Cardiac fibroblast (primary cell): Measurements from ENCODE around the gene TEC.

Source experiments
- DNase-seq, 2 donors: peaks; one replicate each; pipeline versions ENCODE4 v3.0.0 to v3.0.0-alpha.2; 2010; ENCODE audit warnings: low read depth in 2 of 2
- H3K4me3 ChIP-seq, 2 donors: replicated peaks in 1 of 2; 1 replicate in 1 of 2; 2 replicates in 1 of 2; pipeline ENCODE4 v1.5.1; 2011; ENCODE audit warnings: low read depth in 2 of 2, low read length in 2 of 2, mild to moderate bottlenecking in 2 of 2, moderate library complexity in 1 of 2
- TF ChIP-seq, protein P1 (sequence below): IDR thresholded peaks from one replicate; pipeline ENCODE4 v1.5.1; 2011; ENCODE audit warnings: low read depth, mild to moderate bottlenecking, low read length, inconsistent platforms

Gene TEC

GRCh38 chr4:48110452-48110978 lies 159.1 kb downstream of the TEC start:
- TF ChIP-seq, protein P1, sequence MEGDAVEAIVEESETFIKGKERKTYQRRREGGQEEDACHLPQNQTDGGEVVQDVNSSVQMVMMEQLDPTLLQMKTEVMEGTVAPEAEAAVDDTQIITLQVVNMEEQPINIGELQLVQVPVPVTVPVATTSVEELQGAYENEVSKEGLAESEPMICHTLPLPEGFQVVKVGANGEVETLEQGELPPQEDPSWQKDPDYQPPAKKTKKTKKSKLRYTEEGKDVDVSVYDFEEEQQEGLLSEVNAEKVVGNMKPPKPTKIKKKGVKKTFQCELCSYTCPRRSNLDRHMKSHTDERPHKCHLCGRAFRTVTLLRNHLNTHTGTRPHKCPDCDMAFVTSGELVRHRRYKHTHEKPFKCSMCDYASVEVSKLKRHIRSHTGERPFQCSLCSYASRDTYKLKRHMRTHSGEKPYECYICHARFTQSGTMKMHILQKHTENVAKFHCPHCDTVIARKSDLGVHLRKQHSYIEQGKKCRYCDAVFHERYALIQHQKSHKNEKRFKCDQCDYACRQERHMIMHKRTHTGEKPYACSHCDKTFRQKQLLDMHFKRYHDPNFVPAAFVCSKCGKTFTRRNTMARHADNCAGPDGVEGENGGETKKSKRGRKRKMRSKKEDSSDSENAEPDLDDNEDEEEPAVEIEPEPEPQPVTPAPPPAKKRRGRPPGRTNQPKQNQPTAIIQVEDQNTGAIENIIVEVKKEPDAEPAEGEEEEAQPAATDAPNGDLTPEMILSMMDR = no peak
- DNase-seq = no peak
- H3K4me3 ChIP-seq = no peak overlapping the region

GRCh38 chr4:48109413-48110263 lies 160.0 kb downstream of the TEC start:
- TF ChIP-seq, protein P1 = peak; percentile 51
- DNase-seq = peak; percentile 41 to 58
- H3K4me3 ChIP-seq = no peak overlapping the region

DNA sequence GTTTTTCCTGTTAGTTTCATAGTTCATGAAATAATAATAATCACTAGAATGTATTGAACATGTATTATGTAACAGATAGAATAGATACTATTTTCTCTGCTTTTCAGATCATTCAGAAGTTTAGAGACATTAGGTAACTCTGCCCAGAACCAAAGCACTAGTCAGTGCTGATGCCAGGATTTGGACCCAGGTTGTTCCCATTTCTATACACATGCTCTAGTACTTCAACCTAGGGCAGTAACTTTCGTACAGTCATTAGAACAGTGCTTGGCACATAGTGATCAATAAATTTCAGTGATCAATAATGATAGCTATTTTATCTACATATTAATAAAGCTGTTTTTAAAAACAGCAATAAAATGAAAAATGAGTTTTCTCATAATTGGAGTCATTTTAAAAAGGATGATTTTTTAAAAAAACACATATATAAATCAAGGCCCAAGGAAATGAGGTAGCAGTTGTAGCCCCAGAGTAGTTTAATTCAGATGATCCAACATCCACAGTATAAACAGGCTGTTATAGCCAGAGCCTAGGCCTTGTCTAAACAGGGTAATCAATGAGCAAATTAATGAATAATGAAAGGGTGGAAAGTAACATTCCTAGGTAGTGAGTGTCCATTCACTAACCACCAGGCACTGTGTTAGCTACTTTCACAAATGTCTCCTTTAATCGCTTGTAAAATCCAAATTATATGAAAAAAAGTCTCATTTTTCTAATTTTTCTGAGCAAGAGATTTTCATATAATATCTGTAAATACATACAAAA lies 161.1 kb downstream of the TEC start:
- DNase-seq = no peak
- TF ChIP-seq, protein P1 = no peak
- no peak overlapping the region for H3K4me3 ChIP-seq

- no peak overlapping the region for H3K4me3 ChIP-seq
- no peak for DNase-seq
- TF ChIP-seq, protein P1 = no peak
Observed at GRCh38 chr4:48105230-48105629, 164.4 kb downstream of the TEC start.

GRCh38 chr4:48103483-48104139 lies 166.0 kb downstream of the TEC start:
- TF ChIP-seq, protein P1 = no peak
- H3K4me3 ChIP-seq = no peak overlapping the region
- DNase-seq = no peak

- no peak overlapping the region for H3K4me3 ChIP-seq
- no peak for DNase-seq
- TF ChIP-seq, protein P1 = peak; percentile 1
Observed at GRCh38 chr4:48102303-48102702, 167.3 kb downstream of the TEC start.
